ENCODE results near the gene PPP6C.

- TF ChIP-seq EZH2 (IDR thresholded peaks at IDR 0.05; ENCODE audit: insufficient read depth, poor library complexity, severe bottlenecking) (no peak), EZH2phosphoT487 (IDR thresholded peaks at IDR 0.05; ENCODE audit: insufficient read depth, low read depth) (no peak)
Observed at GRCh38 chr9:125099816-125100215, 89.8 kb downstream of the PPP6C start.

Measured in GM23248 (cell line).